Endothelial cell of umbilical vein (primary cell): ENCODE results near the gene SIPA1L3.

Experiments used
- EZH2 ChIP-seq: IDR thresholded peaks from 2 replicates; pipeline ENCODE4 v1.6.1; 2012; ENCODE audit warnings: borderline replicate concordance, low read depth, mild to moderate bottlenecking, moderate library complexity, low read length, inconsistent platforms; ENCODE audit not compliant: severe bottlenecking
- FOS ChIP-seq: IDR thresholded peaks from 2 replicates; pipeline ENCODE4 v1.6.1; 2011; ENCODE audit warnings: mild to moderate bottlenecking, low read length, moderate library complexity, borderline replicate concordance; ENCODE audit not compliant: insufficient read depth
- POLR2AphosphoS5 ChIP-seq: IDR thresholded peaks from 2 replicates; pipeline ENCODE4 v1.6.1; 2012; ENCODE audit warnings: low read depth, mild to moderate bottlenecking, control low read depth, low read length, moderate library complexity; ENCODE audit not compliant: insufficient read depth
- TF ChIP-seq, protein P1 (sequence below), 2 donors: IDR thresholded peaks; 1 replicate in 1 of 2; 2 replicates in 1 of 2; pipeline ENCODE4 v1.5.1; 2011; ENCODE audit warnings: low read length in 2 of 2, mild to moderate bottlenecking in 2 of 2, moderate library complexity in 2 of 2, control low read depth in 1 of 2, inconsistent platforms in 1 of 2, low read depth in 1 of 2; ENCODE audit not compliant: insufficient read depth in 1 of 2; ENCODE audit errors: extremely low read depth in 1 of 2

DNA sequence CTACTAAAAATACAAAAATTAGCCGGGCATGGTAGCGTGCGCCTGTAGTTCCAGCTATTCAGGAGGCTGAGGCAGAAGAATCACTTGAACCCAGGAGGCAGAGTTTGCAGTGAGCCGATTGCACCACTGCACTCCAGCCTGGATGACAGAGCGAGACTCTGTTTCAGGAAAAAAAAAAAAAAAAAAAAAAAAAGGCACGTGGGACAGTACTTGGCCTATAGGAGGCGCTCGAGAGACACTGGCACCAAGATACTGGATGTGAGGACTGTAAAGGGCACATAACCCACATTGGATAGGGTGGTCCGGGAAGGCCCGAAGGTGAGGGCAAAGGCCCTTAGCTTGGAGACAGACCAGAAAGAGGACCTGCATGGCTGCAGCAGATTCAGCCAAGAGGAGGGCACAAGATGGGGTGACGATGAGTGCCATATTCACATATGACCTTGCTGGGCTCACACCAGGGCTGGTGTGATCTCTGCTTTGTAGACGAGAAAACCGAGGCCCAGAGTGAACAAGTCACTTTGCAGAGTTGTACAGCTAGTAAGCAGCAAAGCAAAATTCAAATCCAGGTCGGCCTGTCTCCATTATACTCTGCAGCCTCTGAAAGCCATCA, 227.6 kb downstream of the SIPA1L3 start:
- no peak for TF ChIP-seq POLR2AphosphoS5
- TF ChIP-seq, protein P1, sequence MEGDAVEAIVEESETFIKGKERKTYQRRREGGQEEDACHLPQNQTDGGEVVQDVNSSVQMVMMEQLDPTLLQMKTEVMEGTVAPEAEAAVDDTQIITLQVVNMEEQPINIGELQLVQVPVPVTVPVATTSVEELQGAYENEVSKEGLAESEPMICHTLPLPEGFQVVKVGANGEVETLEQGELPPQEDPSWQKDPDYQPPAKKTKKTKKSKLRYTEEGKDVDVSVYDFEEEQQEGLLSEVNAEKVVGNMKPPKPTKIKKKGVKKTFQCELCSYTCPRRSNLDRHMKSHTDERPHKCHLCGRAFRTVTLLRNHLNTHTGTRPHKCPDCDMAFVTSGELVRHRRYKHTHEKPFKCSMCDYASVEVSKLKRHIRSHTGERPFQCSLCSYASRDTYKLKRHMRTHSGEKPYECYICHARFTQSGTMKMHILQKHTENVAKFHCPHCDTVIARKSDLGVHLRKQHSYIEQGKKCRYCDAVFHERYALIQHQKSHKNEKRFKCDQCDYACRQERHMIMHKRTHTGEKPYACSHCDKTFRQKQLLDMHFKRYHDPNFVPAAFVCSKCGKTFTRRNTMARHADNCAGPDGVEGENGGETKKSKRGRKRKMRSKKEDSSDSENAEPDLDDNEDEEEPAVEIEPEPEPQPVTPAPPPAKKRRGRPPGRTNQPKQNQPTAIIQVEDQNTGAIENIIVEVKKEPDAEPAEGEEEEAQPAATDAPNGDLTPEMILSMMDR (IDR thresholded peaks at IDR 0.05; ENCODE audit: extremely low read depth in 1 of 2, insufficient read depth in 1 of 2, low read depth in 1 of 2, low read length in 2 of 2), result peak; percentile 67 to 69
- no peak for TF ChIP-seq EZH2
- no peak for TF ChIP-seq FOS
